H1 (cell line): ENCODE data around the gene CLN3. TPM values are rescaled to one million over a fixed set of nuclear protein-coding genes. Genes with fewer than 3 reads are reported as not detected.

ENCODE experiments used
- polyA plus RNA-seq, 7 experiments: library from polyadenylated mRNA; depleted of rRNA in 3 of 7; stranded (reverse) in 5 of 7; unstranded in 2 of 7; fragments of >200 nt in 5 of 7; fragments of 200-250 nt in 2 of 7; gene quantifications; 1 replicate in 5 of 7; 2 replicates in 1 of 7; 4 replicates in 1 of 7; pipeline versions ENCODE4 v1.2.1 to v1.2.3, GENCODE V29; 2011 to 2013; ENCODE audit warnings: missing spikeins in 2 of 7, mixed read lengths in 2 of 7
- total RNA-seq: library from RNA; stranded (reverse); fragmentation: NEBNext Ultra II Directional; extraction: Animal tissue kit (Norgen Biotek cat#: 25700); gene quantifications from 2 replicates; pipeline ENCODE4 v1.2.1, GENCODE V29; 2021
- TF ChIP-seq, protein P1 (sequence below): fragments of 300-600 bp; sonication (generic); IDR thresholded peaks from 2 replicates; pipeline ENCODE4 v1.7.1; 2012; ENCODE audit warnings: low read length, moderate library complexity, mild to moderate bottlenecking, inconsistent platforms; ENCODE audit not compliant: insufficient replicate concordance

Gene CLN3
- total and polyA plus RNA-seq, 2 of the 8 experiments (the other 6 are each of a cell fraction or from before 2014, with no cell fraction given), result 22.9 to 44.3 TPM

DNA sequence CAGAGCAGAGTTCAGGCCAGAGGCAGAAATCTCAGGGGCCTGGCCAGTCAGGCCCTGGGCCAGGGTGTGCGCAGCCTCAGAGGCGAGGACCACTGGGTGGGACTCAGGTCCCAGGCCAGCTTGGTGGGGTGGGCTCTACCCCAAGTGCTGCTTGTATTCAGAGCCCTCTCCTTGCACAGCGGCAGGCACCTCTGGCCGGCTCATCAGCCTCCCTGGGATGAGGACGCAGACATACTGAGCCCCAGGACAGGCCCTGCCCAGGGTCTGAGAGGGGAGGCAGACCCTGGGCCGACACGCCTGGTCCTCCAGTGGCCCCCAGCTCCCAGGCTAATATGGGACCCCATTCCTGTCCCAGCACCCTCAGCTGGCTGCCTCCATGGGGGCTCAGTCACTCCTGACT, 22.4 kb upstream of the CLN3 start (continued):
- TF ChIP-seq, protein P1, sequence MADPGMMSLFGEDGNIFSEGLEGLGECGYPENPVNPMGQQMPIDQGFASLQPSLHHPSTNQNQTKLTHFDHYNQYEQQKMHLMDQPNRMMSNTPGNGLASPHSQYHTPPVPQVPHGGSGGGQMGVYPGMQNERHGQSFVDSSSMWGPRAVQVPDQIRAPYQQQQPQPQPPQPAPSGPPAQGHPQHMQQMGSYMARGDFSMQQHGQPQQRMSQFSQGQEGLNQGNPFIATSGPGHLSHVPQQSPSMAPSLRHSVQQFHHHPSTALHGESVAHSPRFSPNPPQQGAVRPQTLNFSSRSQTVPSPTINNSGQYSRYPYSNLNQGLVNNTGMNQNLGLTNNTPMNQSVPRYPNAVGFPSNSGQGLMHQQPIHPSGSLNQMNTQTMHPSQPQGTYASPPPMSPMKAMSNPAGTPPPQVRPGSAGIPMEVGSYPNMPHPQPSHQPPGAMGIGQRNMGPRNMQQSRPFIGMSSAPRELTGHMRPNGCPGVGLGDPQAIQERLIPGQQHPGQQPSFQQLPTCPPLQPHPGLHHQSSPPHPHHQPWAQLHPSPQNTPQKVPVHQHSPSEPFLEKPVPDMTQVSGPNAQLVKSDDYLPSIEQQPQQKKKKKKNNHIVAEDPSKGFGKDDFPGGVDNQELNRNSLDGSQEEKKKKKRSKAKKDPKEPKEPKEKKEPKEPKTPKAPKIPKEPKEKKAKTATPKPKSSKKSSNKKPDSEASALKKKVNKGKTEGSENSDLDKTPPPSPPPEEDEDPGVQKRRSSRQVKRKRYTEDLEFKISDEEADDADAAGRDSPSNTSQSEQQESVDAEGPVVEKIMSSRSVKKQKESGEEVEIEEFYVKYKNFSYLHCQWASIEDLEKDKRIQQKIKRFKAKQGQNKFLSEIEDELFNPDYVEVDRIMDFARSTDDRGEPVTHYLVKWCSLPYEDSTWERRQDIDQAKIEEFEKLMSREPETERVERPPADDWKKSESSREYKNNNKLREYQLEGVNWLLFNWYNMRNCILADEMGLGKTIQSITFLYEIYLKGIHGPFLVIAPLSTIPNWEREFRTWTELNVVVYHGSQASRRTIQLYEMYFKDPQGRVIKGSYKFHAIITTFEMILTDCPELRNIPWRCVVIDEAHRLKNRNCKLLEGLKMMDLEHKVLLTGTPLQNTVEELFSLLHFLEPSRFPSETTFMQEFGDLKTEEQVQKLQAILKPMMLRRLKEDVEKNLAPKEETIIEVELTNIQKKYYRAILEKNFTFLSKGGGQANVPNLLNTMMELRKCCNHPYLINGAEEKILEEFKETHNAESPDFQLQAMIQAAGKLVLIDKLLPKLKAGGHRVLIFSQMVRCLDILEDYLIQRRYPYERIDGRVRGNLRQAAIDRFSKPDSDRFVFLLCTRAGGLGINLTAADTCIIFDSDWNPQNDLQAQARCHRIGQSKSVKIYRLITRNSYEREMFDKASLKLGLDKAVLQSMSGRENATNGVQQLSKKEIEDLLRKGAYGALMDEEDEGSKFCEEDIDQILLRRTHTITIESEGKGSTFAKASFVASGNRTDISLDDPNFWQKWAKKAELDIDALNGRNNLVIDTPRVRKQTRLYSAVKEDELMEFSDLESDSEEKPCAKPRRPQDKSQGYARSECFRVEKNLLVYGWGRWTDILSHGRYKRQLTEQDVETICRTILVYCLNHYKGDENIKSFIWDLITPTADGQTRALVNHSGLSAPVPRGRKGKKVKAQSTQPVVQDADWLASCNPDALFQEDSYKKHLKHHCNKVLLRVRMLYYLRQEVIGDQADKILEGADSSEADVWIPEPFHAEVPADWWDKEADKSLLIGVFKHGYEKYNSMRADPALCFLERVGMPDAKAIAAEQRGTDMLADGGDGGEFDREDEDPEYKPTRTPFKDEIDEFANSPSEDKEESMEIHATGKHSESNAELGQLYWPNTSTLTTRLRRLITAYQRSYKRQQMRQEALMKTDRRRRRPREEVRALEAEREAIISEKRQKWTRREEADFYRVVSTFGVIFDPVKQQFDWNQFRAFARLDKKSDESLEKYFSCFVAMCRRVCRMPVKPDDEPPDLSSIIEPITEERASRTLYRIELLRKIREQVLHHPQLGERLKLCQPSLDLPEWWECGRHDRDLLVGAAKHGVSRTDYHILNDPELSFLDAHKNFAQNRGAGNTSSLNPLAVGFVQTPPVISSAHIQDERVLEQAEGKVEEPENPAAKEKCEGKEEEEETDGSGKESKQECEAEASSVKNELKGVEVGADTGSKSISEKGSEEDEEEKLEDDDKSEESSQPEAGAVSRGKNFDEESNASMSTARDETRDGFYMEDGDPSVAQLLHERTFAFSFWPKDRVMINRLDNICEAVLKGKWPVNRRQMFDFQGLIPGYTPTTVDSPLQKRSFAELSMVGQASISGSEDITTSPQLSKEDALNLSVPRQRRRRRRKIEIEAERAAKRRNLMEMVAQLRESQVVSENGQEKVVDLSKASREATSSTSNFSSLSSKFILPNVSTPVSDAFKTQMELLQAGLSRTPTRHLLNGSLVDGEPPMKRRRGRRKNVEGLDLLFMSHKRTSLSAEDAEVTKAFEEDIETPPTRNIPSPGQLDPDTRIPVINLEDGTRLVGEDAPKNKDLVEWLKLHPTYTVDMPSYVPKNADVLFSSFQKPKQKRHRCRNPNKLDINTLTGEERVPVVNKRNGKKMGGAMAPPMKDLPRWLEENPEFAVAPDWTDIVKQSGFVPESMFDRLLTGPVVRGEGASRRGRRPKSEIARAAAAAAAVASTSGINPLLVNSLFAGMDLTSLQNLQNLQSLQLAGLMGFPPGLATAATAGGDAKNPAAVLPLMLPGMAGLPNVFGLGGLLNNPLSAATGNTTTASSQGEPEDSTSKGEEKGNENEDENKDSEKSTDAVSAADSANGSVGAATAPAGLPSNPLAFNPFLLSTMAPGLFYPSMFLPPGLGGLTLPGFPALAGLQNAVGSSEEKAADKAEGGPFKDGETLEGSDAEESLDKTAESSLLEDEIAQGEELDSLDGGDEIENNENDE, result no peak
- TF ChIP-seq, all 59 proteins: peak for 0
